ENCODE measurements around the gene SUPT6H.
A peak's percentile ranks its signal among the peaks of the same experiment; 100 is the strongest.
"Not testable (repeated sequence)": the region's sequence is repeated elsewhere in the genome, so short reads cannot be mapped to it uniquely, and the experiment has no call there.

SUPT6H gene

DNA sequence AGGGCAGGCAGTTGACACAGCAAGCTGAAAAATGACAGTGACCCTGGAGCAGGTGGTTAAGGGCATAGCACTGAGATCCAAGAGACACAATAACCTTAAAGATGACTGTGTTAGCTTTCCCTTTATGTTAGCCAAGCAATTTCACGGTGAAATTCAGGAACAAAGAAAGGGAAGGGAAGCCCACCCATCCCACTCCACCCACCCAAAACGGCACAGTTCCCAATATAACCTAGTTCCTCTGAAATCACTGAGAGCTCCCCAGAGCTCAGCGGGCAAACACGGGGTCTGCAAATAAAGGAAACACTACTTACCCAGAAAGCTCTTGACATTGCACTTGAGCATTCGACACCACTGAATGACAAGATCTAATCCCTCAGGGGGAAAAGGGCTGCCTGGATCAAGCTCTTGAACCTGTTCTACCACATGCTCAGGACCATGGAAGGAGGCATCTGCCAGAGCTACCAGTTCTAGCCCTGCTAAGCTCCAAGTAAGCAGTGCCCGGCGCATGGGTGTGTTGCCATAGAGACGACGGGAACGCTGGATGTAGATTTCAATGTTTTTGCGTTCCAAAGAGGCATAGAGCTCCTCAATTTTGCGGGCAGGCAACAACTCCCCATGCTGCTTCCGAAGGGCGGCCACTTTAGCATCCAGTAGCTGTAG is 27.7 kb upstream of the SUPT6H start:
- no peak for DNase-seq
- Mint-ChIP-seq H3K4me1 (ENCODE audit: low read depth in 2 of 2) (peaks cover 11 to 31% of the 10 kb centered on the region in 2 donors), H3K27me3 (no peaks in the 10 kb centered on the region), H3K27ac (peak overlapping the region in 1 of 2 donors; percentile 25), H3K4me3 (no peak overlapping the region), H3K36me3 (ENCODE audit: insufficient read depth) (peaks cover 87% of the 10 kb centered on the region), H3K9me3 (no peaks in the 10 kb centered on the region)
- no peak for ATAC-seq (replicated peaks)

DNA sequence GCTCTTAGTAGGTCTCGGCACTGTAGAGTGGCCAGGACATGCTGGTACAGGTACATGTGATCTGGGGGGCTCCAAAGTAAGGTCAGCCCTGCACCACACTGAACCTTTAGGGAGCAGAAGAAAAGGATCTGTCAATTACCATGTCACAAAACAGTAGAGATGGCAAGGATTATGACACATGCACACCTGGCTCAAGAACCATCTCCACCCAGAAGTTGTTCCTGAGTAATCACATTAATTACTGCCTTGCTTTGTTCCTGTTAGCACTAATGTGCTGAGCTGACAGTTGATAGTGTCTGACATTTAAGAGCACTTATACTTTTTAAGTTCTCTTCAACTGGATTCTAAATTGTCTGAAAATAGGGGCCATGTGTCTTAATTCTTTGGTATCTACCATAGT is 26.5 kb upstream of the SUPT6H start:
- Mint-ChIP-seq H3K27ac (no peak overlapping the region), H3K4me1 (ENCODE audit: low read depth in 2 of 2) (peaks cover 13 to 33% of the 10 kb centered on the region in 2 donors)

DNA sequence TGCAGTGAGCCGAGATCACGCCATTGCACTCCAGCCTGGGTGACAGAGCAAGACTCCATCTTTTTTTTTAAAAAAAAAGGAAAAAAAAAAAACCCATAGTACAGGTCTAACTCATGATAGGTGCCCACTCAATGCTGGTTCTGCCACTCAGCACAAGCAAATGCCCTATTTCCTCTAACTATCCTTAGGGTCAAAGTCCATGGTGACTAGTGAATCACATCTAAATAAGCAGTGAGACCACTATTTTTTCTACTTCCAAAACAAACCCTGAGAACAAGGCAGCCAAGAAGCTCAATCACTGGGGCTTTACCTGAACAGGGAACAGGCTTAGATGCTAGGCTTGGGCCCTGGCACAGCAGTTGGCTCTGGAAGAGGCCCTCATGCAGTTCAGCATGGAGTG is 20.4 kb upstream of the SUPT6H start:
- no peaks in the 10 kb centered on the region for H3K9me3 Mint-ChIP-seq
- DNase-seq (no peak), ATAC-seq (replicated peaks) (no peak)
- no peak overlapping the region for H3K4me3 Mint-ChIP-seq
- no peak overlapping the region for H3K27ac Mint-ChIP-seq
- H3K36me3 Mint-ChIP-seq (ENCODE audit: insufficient read depth), result peaks cover 77% of the 10 kb centered on the region
- peaks cover 29 to 50% of the 10 kb centered on the region in 2 donors for H3K4me1 Mint-ChIP-seq (ENCODE audit: low read depth in 2 of 2)
- H3K27me3 Mint-ChIP-seq, result no peaks in the 10 kb centered on the region

More for the DNA sequence above, 26.5 kb upstream of the SUPT6H start:
- ATAC-seq (replicated peaks) (no peak), DNase-seq (no peak)
- Mint-ChIP-seq H3K9me3 (no peaks in the 10 kb centered on the region), H3K4me3 (no peak overlapping the region), H3K36me3 (ENCODE audit: insufficient read depth) (peaks cover 87% of the 10 kb centered on the region), H3K27me3 (no peaks in the 10 kb centered on the region)

DNA sequence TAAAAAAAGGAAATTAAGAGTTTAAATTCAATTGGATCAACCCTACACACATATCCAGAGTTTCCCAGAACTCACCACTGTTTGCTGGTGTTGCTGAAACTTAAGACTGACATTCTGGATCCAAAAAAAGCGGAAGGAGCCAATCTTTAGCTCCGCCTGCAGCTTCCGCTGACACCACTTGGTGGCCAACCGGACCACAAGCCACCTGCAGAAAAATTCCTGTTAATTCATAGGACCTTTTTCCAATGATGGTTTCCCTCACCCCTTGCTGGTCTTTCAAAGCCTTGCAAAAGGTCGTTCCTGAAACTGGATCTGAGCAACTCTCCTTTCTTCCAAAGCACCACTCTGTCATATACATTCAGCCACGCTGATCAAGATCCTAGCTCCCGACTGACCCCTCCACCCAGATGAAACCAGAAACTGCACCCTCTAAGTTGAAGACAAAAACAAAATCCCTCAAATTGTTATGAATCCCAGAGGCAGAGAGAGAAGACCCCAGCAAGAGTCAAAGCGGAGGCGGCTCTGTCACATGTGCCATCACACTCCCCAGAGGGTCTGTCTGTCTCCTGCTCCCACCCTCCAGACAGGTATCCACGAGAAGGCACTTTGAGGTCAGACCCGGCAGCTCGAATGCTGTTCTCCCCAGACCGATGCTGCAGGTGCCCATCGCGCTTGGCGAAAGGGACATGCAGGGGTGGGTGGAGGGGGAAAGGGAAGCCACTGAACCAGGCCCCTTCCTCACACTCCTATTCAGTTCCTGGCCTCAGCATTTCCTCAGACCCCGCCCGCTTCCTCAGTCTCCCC is 17.8 kb upstream of the SUPT6H start:
- Mint-ChIP-seq H3K4me3 (peak overlapping the region; percentile 85 to 92), H3K27me3 (no peaks in the 10 kb centered on the region), H3K4me1 (ENCODE audit: low read depth in 2 of 2) (peaks cover 32 to 45% of the 10 kb centered on the region in 2 donors), H3K36me3 (ENCODE audit: insufficient read depth) (peaks cover 54% of the 10 kb centered on the region), H3K27ac (peak overlapping the region; percentile 93 to 97), H3K9me3 (no peaks in the 10 kb centered on the region)
- no peak for DNase-seq
- ATAC-seq (replicated peaks), result no peak

DNA sequence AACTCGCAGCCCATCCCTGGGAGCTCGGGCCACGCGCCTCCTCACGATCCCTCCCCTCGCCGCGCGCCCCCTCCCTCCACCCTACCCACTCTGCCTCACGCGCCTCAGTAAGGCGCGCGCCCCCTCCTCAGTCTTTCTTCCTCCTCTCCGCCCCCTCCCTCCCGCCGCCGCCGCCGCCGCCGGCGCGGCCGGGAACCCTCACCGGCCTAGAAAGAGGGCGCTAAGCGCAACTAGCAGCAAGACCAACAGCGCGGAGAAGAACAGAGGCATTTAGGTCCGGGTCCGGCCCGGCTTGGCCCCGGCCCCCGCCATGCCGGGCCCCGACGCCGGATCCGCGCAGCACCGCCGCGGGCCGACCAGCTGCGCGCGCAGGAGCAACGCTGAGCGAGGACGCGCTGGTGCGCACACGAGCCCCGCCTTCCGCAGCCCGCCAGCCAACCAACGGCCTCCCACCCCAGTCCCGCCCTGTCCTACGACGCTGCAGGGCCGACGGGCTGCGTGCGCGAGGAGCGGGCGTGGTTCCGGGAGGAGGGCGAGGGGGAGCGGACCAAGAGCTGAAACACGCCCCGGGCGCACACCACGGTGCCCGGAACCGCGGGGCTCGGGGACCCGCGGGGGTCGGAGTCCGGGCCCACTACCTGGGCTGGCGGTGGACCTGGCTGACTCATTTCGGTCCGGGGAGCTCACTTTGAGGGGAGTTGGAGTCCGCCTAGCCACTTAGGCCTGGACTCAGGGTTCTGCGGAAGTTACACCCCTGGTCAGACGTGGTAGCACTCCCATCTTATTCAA is 17.0 kb upstream of the SUPT6H start, which contains the start of gene BLTP2:
TSS of gene BLTP2 (minus strand) at position 372 of the 789 bp plus-strand sequence. CDS start at position 270, 102 bp downstream.
- Mint-ChIP-seq H3K27ac (peak within 1 kb of the TSS; percentile 93 to 97), H3K4me3 (peak within 1 kb of the TSS; percentile 85 to 92), H3K4me1 (ENCODE audit: low read depth in 2 of 2) (peaks cover 32 to 42% of the 10 kb centered on the region in 2 donors), H3K9me3 (no peaks in the 10 kb centered on the region), H3K27me3 (no peaks in the 10 kb centered on the region), H3K36me3 (ENCODE audit: insufficient read depth) (peaks cover 47% of the 10 kb centered on the region)
- ATAC-seq (replicated peaks) (peak; percentile 97), DNase-seq (peak; percentile 91 to 92 (median 91))

DNA sequence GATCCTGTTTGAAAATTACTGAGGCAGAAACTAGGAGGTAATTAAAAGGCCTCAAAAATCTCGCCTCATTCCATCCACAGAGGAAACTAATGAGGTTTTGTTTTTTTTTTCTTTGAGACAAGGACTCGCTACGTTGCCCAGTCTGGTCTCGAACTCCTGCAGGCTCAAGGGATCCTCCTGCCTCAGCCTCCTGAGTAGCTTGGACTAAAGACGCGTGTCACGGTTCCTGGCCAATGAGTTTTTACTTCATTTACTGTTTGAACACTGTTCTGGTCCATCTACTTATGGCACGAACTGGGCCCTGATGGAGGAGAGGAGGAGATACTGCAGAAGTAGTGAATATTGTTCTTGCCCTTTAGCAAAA is 16.4 kb upstream of the SUPT6H start:
- Mint-ChIP-seq H3K36me3 (ENCODE audit: insufficient read depth) (peaks cover 44% of the 10 kb centered on the region), H3K9me3 (no peaks in the 10 kb centered on the region), H3K27ac (peak overlapping the region; percentile 93 to 97), H3K4me3 (peak overlapping the region; percentile 85 to 92), H3K27me3 (no peaks in the 10 kb centered on the region), H3K4me1 (ENCODE audit: low read depth in 2 of 2) (peaks cover 30 to 42% of the 10 kb centered on the region in 2 donors)
- ATAC-seq (replicated peaks), result no peak
- DNase-seq, result peak in 1 of 3 experiments; percentile 10

DNA sequence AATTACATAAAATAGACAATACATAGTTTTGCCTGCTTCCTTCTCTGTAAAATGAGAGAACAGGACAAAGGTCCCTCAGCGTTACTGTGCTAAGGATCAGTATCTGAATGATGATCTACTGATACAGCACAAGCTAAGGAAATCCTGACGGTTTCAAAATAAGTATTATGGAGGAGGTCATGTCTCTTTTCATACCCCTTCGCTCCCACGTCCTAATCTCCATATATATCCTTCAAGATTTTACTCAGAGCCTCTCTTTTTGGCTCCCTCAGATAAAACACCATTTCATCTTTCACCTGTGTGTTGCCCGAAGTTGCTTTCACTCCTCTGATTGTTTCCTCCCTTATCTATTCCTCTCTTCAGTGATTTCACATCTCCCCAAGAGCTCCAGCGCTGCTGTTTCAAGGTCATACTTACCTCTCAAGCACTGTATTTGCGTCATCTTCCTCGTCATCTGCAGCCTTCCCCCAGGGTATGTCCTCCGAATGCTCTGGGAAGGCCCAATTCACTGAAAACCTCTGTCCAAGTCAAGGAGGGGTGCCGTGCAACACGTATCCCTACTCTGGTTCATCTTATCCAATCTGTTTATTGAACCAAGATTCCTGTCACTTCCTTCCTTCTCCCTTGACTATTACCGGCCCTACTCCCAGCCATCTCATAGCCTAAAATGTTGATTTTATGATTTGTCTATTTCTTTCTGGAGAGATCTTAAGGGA is 15.8 kb upstream of the SUPT6H start:
- H3K27me3 Mint-ChIP-seq, result no peaks in the 10 kb centered on the region
- peaks cover 30 to 39% of the 10 kb centered on the region in 2 donors for H3K4me1 Mint-ChIP-seq (ENCODE audit: low read depth in 2 of 2)
- DNase-seq, result peak in 1 of 3 experiments; percentile 8
- H3K36me3 Mint-ChIP-seq (ENCODE audit: insufficient read depth), result peaks cover 45% of the 10 kb centered on the region
- no peak for ATAC-seq (replicated peaks)
- no peaks in the 10 kb centered on the region for H3K9me3 Mint-ChIP-seq
- H3K27ac Mint-ChIP-seq, result peak overlapping the region; percentile 93 to 97
- peak overlapping the region; percentile 85 to 92 for H3K4me3 Mint-ChIP-seq

DNA sequence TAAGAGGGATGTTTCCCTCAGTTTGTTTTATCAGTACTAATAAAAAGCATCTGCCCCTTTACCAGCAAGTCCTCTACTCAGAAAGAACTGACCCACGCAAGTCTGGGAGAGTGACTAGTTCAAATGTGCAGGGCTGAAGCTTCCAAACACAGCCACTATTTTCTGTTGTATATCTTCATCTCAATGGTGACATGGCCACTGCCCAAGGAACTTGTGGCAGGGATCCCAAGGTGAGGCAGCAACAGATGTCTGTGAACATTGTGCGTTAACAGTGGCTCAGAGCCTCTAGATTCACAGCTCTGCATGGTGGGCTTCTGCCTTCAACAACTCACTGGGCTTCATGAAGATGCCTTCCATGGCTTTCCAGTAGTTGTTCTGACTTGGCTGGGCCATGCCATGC is 13.3 kb upstream of the SUPT6H start:
- Mint-ChIP-seq H3K4me1 (ENCODE audit: low read depth in 2 of 2) (peaks cover 23 to 24% of the 10 kb centered on the region in 2 donors), H3K27ac (no peak overlapping the region), H3K27me3 (no peaks in the 10 kb centered on the region), H3K9me3 (no peaks in the 10 kb centered on the region), H3K4me3 (no peak overlapping the region), H3K36me3 (ENCODE audit: insufficient read depth) (peaks cover 32% of the 10 kb centered on the region)
- no peak for ATAC-seq (replicated peaks)
- no peak for DNase-seq

DNA sequence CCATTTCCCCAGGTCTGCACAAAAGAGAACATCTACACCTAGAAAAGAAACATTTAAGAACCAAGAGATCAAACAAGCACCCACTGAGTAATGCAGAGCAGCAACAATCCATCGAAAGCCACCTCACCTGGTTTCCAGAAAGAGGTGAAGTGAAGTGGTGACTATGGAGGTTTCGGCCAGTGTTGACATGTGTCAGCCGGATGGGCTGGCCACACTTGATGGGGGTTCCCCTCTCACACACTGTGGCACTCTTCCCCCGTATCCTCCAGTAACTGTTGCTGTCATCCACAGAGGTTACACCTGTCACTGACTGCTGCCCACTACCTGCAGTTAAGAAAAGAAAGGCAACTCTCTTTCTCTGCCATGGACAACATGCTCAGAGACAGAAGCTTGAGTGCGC is 6.8 kb upstream of the SUPT6H start:
- peaks cover 14 to 17% of the 10 kb centered on the region in 2 donors for H3K4me1 Mint-ChIP-seq (ENCODE audit: low read depth in 2 of 2)
- H3K27ac Mint-ChIP-seq, result peak overlapping the region in 1 of 2 donors; percentile 33
- H3K4me3 Mint-ChIP-seq, result no peak overlapping the region
- no peaks in the 10 kb centered on the region for H3K9me3 Mint-ChIP-seq
- ATAC-seq (replicated peaks) (no peak), DNase-seq (no peak)
- H3K36me3 Mint-ChIP-seq (ENCODE audit: insufficient read depth), result peaks cover 54% of the 10 kb centered on the region
- H3K27me3 Mint-ChIP-seq, result no peaks in the 10 kb centered on the region

DNA sequence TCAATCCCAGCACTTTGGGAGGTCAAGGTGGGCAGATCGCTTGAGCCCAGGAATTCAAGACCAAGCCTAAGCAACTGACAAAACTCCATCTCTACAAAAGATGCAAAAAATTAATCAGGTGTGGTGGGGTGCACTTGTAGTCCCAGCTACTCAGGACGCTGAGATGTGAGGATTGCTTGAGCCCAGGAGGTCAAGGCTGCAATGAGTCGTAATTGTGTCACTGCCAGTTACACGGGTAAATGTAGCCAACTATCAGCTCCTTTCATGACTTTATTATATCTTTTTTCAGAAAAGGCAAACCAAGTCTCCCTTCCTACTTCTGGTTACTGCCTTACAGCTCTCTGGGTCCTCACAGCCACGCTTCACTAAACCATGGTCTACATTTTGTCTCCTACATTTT is 4.2 kb upstream of the SUPT6H start:
- Mint-ChIP-seq H3K9me3 (no peaks in the 10 kb centered on the region), H3K36me3 (ENCODE audit: insufficient read depth) (peaks cover 63% of the 10 kb centered on the region), H3K4me1 (ENCODE audit: low read depth in 2 of 2) (peaks cover 24 to 35% of the 10 kb centered on the region in 2 donors), H3K4me3 (no peak overlapping the region), H3K27ac (no peak overlapping the region), H3K27me3 (no peaks in the 10 kb centered on the region)
- no peak for ATAC-seq (replicated peaks)
- DNase-seq, result no peak

DNA sequence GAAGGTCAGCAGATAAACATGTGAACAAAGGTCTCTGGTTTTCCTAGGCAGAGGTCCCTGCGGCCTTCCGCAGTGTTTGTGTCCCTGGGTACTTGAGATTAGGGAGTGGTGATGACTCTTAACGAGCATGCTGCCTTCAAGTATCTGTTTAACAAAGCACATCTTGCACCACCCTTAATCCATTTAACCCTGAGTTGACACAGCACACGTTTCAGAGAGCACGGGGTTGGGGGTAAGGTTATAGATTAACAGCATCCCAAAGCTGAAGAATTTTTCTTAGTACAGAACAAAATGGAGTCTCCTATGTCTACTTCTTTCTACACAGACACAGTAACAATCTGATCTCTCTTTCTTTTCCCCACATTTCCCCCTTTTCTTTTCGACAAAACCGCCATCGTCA is 3.7 kb upstream of the SUPT6H start:
- Mint-ChIP-seq H3K36me3 (ENCODE audit: insufficient read depth) (peaks cover 63% of the 10 kb centered on the region), H3K4me1 (ENCODE audit: low read depth in 2 of 2) (peaks cover 30 to 41% of the 10 kb centered on the region in 2 donors)
- not testable (repeated sequence) for H3K9me3 Mint-ChIP-seq; H3K27me3 Mint-ChIP-seq; H3K27ac Mint-ChIP-seq; DNase-seq; ATAC-seq (replicated peaks); H3K4me3 Mint-ChIP-seq

DNA sequence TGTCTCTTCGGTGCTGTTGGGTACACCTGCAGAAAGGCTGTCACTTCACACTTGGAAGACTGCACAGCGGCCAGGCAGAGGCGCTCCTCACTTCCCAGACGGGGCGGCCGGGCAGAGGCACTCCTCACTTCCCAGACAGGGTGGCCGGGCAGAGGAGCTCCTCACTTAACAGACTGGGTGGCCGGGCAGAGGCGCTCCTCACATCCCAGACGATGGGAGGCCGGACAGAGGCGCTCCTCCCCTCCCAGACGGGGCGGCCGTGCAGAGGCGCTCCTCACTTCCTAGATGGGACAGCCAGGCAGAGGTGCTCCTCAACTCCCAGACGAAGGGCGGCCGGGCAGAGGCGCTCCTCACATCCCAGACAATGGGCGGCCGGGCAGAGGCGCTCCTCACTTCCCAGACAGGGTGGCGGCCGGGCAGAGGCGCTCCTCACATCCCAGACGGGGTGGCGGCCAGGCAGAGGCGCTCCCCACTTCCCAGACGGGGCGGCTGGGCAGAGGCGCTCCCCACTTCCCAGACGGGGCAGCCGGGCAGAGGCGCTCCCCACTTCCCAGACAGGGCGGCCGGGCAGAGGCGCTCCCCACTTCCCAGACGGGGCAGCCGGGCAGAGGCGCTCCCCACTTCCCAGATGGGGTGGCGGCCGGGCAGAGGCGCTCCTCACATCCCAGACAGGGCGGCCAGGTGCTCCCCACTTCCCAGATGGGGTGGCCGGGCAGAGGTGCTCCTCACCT is 3.1 kb upstream of the SUPT6H start:
- H3K4me3 Mint-ChIP-seq; DNase-seq; H3K27ac Mint-ChIP-seq; H3K27me3 Mint-ChIP-seq; H3K9me3 Mint-ChIP-seq; ATAC-seq (replicated peaks): not testable (repeated sequence)
- Mint-ChIP-seq H3K4me1 (ENCODE audit: low read depth in 2 of 2) (peaks cover 34 to 46% of the 10 kb centered on the region in 2 donors), H3K36me3 (ENCODE audit: insufficient read depth) (peaks cover 62% of the 10 kb centered on the region)

All from effector memory CD8-positive, alpha-beta T cell (primary cell).